HG03280 (cell line): ENCODE results near the gene CDR2.
"Not testable (repeated sequence)": the region's sequence is repeated elsewhere in the genome, so short reads cannot be mapped to it uniquely, and the experiment has no call there.

ENCODE experiments used
- ATAC-seq: cut with Tn5 transposase; IDR thresholded peaks from one replicate; pipeline ENCODE4 v1.9.1; 2021; ENCODE audit warnings: mild to moderate bottlenecking, moderate library complexity; ENCODE audit not compliant: unreplicated experiment

The CDR2 gene

DNA sequence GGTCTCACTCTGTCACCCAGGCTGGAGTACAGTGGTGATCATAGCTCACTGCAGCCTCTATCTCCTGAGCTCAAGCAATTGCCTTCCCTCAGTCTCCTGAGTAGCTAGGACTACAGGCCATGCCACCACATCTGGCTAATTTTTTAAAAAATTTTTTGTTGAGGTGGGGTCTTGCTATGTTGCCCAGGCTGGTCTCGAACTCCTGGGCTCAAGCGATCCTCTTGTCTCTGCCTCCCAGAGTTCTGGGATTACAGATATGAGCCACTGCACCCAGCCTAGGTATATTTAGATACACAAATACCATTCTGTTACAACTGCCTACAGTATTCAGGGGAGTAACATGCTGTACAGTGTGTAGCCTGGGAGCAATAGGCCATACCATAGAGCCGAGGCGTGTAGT is 62.9 kb downstream of the CDR2 start:
- no peak for ATAC-seq

DNA sequence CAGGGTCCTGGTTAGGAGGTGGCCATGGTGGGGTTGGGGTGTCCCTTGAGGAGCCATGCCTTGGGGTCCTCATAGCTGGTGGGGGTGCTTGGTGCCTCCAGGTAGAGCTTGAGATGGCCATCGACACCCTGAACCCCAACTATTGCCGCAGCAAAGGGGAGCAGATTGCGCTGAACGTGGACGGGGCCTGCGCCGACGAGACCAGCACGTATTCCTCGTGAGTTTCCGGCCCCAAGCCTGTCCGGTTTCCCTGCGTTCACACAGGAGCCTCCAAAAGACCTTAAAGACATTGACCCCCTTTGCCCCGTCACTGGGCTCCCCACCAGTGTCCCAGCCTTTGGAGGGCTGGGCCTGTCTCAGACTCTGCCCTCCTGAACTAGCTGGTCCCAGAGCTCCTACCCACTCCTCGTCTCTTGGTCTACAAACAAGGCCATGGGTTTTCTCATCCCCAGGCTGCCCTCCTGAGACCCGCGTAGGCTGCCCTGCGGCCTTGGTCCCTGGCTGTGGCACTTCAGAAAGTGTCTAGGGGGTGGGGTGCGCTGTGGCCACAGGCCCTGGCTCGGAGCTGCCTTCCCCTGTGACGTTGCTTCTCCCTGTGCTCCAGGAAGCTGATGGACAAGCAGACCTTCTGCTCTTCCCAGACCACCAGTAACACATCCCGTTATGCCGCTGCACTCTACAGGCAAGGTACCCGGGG is 65.4 kb downstream of the CDR2 start:
- ATAC-seq, result no peak

DNA sequence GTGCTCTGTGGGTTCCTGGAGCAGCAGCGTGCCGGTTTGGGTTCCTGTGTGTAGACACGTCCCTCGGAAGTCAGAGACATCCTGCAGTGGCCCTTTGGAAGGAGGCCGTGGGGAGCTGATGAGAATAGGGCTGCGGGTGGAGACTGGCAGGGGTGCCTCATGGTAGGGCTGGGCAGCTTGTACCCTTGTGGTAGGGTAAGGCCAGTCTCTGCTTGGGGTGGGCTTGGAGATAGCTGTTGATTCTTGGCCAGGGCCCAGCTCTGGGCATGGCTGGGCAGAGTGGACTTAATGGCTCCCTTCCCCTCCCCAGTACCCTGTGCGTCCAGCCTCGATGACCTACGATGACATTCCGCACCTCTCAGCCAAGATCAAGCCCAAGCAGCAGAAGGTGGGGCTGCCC is 66.6 kb downstream of the CDR2 start:
- ATAC-seq, result no peak

- ATAC-seq, result no peak
Measured at GRCh38 chr16:22306788-22307187, 67.6 kb downstream of the CDR2 start.

GRCh38 chr16:22304411-22304810 is 70.0 kb downstream of the CDR2 start:
- no peak for ATAC-seq

DNA sequence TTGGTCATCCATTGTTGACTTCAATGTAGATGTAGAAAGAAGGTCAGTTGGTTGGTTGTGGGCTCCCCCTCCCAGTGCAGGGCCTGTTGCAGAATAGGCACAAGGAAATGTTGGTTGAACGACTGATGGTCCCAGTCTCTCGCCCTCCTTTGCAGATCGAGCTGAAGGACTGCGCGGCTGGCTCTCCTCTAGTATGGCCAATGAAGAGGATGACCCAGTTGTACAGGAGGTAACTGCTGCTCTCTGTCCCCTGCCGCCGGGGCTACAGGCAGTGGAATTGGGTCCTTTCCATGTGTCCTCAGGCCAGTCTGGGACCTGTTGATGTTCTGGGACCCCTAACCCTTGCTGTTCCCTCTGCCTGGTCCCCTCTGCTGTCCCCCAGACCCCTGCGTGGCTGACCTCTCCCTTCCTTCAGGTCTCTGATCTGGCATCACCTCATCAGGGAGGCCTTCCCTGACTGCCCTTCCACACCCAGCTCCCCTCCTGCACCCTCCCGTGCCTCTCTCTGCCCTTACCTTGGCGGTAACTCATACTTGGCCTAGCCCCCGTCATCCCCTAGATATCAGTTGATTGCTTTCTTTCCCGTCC is 71.5 kb downstream of the CDR2 start:
- no peak for ATAC-seq

DNA sequence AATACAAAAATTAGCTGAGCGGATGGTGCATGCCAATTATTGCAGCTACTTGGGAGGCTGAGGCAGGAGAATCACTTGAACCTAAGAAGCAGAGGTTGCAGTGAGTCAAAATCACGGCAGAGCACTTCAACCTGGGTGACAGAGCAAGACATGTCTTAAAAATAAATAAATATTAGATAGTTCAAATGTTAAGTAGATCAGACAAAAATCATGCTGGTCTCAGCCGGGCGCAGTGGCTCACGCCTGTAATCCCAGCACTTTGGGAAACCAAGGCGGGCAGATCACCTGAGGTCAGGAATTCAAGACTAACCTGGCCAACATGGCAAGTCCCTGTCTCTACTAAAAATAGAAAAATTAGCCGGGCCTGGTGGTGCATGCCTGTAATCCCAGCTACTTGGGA is 73.0 kb downstream of the CDR2 start:
- ATAC-seq, result not testable (repeated sequence)

- no peak for ATAC-seq
Measured at GRCh38 chr16:22300427-22301071, 73.9 kb downstream of the CDR2 start.

DNA sequence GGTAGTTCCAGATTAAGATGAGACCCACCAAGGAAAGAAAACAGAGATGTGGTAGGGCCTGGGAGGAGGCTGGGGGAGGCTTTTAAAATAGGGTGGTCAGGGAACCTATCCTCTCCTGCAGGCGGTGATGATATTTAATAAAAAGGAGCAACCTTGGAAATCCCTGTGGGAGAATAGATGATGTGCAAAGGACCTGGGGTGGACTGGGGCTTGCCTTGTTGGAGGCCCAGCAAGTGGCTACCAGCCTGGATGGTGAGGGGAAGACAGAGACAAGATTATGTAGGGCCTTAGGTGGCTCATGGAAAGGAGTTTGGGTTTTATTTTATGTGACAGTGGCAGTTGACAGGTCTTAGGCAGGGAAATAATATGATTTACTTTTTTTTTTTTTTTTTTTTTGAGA is 75.4 kb downstream of the CDR2 start:
- no peak for ATAC-seq

- peak; percentile 37 for ATAC-seq
Measured at GRCh38 chr16:22297871-22298733, 76.3 kb downstream of the CDR2 start.

DNA sequence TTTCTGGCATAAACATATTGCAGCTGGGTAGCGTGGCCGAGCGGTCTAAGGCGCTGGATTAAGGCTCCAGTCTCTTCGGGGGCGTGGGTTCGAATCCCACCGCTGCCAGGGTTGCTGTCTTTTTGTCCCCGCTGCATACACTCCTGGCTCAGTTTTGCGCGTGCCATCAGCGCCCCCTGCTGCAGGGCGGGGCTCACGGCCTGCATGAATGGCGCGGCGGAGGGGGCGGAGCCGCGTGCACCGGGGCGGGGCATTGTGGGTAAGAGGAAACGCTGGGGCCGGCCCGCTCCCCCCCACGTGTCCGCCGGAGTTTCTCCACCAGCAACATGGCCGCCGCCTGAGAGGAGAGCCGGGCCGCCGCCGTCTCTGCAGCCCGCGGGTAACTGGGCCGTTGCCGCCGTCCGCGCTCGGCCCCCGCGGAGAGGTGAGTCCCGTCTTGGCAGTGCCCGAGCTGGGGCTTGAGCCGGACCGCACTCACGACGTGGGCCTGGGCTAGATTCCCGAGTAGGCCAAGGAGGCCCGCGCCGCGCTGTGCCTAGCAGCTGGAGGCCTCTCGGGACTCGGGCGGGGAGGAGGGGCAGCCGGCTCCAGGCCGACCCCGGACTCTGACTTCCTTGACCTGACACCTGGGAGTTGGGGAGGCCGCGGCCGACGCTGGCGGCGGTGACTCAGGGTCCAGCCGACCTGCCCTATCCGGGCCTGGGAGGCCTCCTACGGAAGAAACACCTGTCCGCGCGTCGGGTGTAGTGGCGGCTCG is 77.1 kb downstream of the CDR2 start, which contains the start of gene POLR3E:
Gene POLR3E (plus strand): TSS at position 296 of the 757 bp plus-strand sequence. CDS start 5,560 bp downstream, outside the sequence.
- peak; percentile 87 for ATAC-seq

DNA sequence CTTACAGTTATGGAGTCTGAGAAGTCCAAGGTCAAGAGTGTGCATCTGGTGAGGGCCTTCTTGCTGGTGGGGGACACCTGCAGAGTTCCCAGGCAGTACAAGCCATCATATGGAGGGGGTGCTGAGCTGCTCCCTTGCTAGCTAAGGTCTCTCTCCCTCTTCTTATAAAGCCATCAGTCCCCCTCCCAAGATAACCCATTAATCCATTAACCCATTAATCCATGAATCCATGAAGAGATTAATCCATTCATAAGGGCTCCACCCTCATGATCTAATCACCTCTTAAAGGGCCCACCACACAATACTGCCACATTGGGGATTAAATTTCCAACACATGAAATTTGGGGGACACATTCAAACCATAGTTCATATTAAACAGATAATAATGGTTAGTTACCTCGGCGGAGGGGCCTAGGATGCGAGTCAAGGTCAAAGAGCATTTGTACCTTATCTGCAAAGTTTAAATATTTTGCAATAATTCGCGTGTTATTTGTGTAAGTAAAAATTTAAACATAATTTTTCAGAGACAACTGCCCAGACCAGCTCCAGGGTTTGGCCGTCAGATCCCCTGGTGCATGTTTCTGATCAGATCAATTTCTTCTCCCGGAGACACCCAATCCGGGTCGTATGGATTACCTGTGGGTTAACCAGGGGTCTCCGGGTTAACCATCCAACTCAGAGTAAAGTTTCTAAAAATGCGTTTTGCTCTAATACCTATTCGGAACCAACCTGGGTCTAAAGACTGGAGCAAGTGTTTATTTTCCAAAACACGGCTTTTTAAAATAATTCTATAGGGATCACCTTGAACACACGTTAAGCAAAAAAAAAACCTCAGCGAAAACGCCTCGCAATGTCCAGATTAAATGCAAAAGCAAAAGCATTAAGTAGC is 78.0 kb downstream of the CDR2 start:
- ATAC-seq, result no peak
